ENCODE results near the gene HOOK2.
"Not testable (repeated sequence)": the region's sequence is repeated elsewhere in the genome, so short reads cannot be mapped to it uniquely, and the experiment has no call there.

The HOOK2 gene

GRCh38 chr19:12720296-12720695, 55.1 kb downstream of the HOOK2 start:
- no peak for DNase-seq

GRCh38 chr19:12715929-12716328, 59.4 kb downstream of the HOOK2 start:
- no peak for DNase-seq

- no peak for DNase-seq
Observed at GRCh38 chr19:12715102-12715501, 60.2 kb downstream of the HOOK2 start.

GRCh38 chr19:12713304-12713703, 62.0 kb downstream of the HOOK2 start:
- not testable (repeated sequence) for DNase-seq
